ENCODE data around the gene MALRD1. TPM values are rescaled to one million over a fixed set of nuclear protein-coding genes. Genes with fewer than 3 reads are reported as not detected.

The MALRD1 gene
- not detected for polyA plus RNA-seq (ENCODE audit: low read depth in 6 of 6)

GRCh38 chr10:19048489-19048888, at the start of gene MALRD1:
Gene MALRD1 (plus strand): TSS chr10:19048801. CDS start chr10:19048939, 138 bp downstream.
- Mint-ChIP-seq H3K36me3 (no peaks in the 10 kb centered on the region), H3K27ac (no peak within 1 kb of the TSS), H3K4me1 (no peaks in the 10 kb centered on the region), H3K4me3 (no peak within 1 kb of the TSS), H3K9me3 (peaks cover 0 to 15% (median 4%) of the 10 kb centered on the region in 7 donors), H3K27me3 (no peaks in the 10 kb centered on the region)
- DNase-seq, result no peak
- ATAC-seq (ENCODE audit: low read depth in 2 of 2), result no peak

- no peak overlapping the region for H3K4me3 Mint-ChIP-seq
- H3K4me1 Mint-ChIP-seq, result no peaks in the 10 kb centered on the region
Observed at GRCh38 chr10:19003341-19003740, 45.3 kb upstream of the MALRD1 start.

DNA sequence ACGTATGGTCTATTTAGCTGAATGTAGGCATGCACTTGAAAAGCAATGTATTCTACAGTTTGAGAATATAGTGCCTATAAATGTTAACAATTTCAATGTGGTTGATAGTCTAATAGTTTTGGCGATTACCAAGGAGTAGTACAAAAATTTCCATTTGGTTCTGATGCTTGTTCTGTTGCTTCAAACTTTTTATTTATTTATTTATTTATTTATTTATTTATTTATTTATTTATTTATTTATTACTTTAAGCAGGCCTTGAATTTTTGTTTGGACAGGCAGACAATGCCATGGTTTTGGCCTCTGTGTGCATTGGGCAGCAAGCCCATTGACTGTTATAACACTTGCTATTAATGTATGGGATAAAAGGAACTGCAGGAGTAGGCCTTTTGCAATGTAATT, 36.5 kb upstream of the MALRD1 start:
- H3K4me1 Mint-ChIP-seq, result no peaks in the 10 kb centered on the region
- ATAC-seq (ENCODE audit: low read depth in 2 of 2), result no peak
- H3K27me3 Mint-ChIP-seq, result no peaks in the 10 kb centered on the region
- no peak overlapping the region for H3K27ac Mint-ChIP-seq
- H3K4me3 Mint-ChIP-seq, result no peak overlapping the region
- H3K9me3 Mint-ChIP-seq, result peaks cover 3 to 16% (median 9%) of the 10 kb centered on the region in 7 donors
- DNase-seq, result no peak
- no peaks in the 10 kb centered on the region for H3K36me3 Mint-ChIP-seq

More at GRCh38 chr10:19003341-19003740, 45.3 kb upstream of the MALRD1 start:
- DNase-seq, result no peak
- ATAC-seq (ENCODE audit: low read depth in 2 of 2), result no peak
- no peaks in the 10 kb centered on the region for H3K36me3 Mint-ChIP-seq
- no peaks in the 10 kb centered on the region for H3K27me3 Mint-ChIP-seq
- H3K27ac Mint-ChIP-seq, result no peak overlapping the region
- H3K9me3 Mint-ChIP-seq, result peaks cover 0 to 9% (median 5%) of the 10 kb centered on the region in 7 donors

GRCh38 chr10:19014034-19014433, 34.6 kb upstream of the MALRD1 start:
- no peaks in the 10 kb centered on the region for H3K36me3 Mint-ChIP-seq
- H3K4me1 Mint-ChIP-seq, result no peaks in the 10 kb centered on the region
- peaks cover 0 to 16% (median 9%) of the 10 kb centered on the region in 7 donors for H3K9me3 Mint-ChIP-seq
- no peak overlapping the region for H3K4me3 Mint-ChIP-seq
- no peak for ATAC-seq (ENCODE audit: low read depth in 2 of 2)
- H3K27ac Mint-ChIP-seq, result no peak overlapping the region
- DNase-seq, result no peak
- H3K27me3 Mint-ChIP-seq, result no peaks in the 10 kb centered on the region

GRCh38 chr10:19014498-19014897, 34.1 kb upstream of the MALRD1 start:
- no peak overlapping the region for H3K27ac Mint-ChIP-seq
- no peaks in the 10 kb centered on the region for H3K27me3 Mint-ChIP-seq
- peaks cover 0 to 16% (median 9%) of the 10 kb centered on the region in 7 donors for H3K9me3 Mint-ChIP-seq
- DNase-seq (no peak), ATAC-seq (ENCODE audit: low read depth in 2 of 2) (no peak)
- H3K36me3 Mint-ChIP-seq, result no peaks in the 10 kb centered on the region
- H3K4me3 Mint-ChIP-seq, result no peak overlapping the region
- no peaks in the 10 kb centered on the region for H3K4me1 Mint-ChIP-seq

- DNase-seq (no peak), ATAC-seq (ENCODE audit: low read depth in 2 of 2) (no peak)
- Mint-ChIP-seq H3K27ac (no peak overlapping the region), H3K4me3 (no peak overlapping the region), H3K9me3 (peaks cover 0 to 14% (median 9%) of the 10 kb centered on the region in 7 donors), H3K36me3 (no peaks in the 10 kb centered on the region), H3K4me1 (no peaks in the 10 kb centered on the region), H3K27me3 (no peaks in the 10 kb centered on the region)
Observed at GRCh38 chr10:19017116-19017890, 31.3 kb upstream of the MALRD1 start.

- Mint-ChIP-seq H3K9me3 (peaks cover 0 to 6% (median under 1%) of the 10 kb centered on the region in 7 donors), H3K27ac (no peak overlapping the region), H3K36me3 (no peaks in the 10 kb centered on the region), H3K4me1 (no peaks in the 10 kb centered on the region), H3K4me3 (no peak overlapping the region), H3K27me3 (no peaks in the 10 kb centered on the region)
- no peak for DNase-seq
- ATAC-seq (ENCODE audit: low read depth in 2 of 2), result no peak
Observed at GRCh38 chr10:19021162-19021561, 27.4 kb upstream of the MALRD1 start.

GRCh38 chr10:19024611-19025010, 24.0 kb upstream of the MALRD1 start:
- ATAC-seq (ENCODE audit: low read depth in 2 of 2) (no peak), DNase-seq (no peak)
- no peaks in the 10 kb centered on the region for H3K27me3 Mint-ChIP-seq
- no peak overlapping the region for H3K4me3 Mint-ChIP-seq
- no peak overlapping the region for H3K27ac Mint-ChIP-seq
- H3K9me3 Mint-ChIP-seq, result peaks cover 0 to 6% (median 0%) of the 10 kb centered on the region in 7 donors
- H3K4me1 Mint-ChIP-seq, result no peaks in the 10 kb centered on the region
- H3K36me3 Mint-ChIP-seq, result no peaks in the 10 kb centered on the region

- Mint-ChIP-seq H3K4me3 (no peak overlapping the region), H3K27me3 (no peaks in the 10 kb centered on the region), H3K36me3 (no peaks in the 10 kb centered on the region), H3K9me3 (peaks cover 0 to 17% (median 3%) of the 10 kb centered on the region in 7 donors), H3K27ac (no peak overlapping the region), H3K4me1 (no peaks in the 10 kb centered on the region)
- DNase-seq (no peak), ATAC-seq (ENCODE audit: low read depth in 2 of 2) (no peak)
Observed at GRCh38 chr10:19031763-19032162, 16.8 kb upstream of the MALRD1 start.

- ATAC-seq (ENCODE audit: low read depth in 2 of 2) (no peak), DNase-seq (no peak)
- H3K27me3 Mint-ChIP-seq, result no peaks in the 10 kb centered on the region
- H3K27ac Mint-ChIP-seq, result no peak overlapping the region
- H3K4me1 Mint-ChIP-seq, result no peaks in the 10 kb centered on the region
- H3K4me3 Mint-ChIP-seq, result no peak overlapping the region
- no peaks in the 10 kb centered on the region for H3K36me3 Mint-ChIP-seq
- peaks cover 0 to 17% (median 3%) of the 10 kb centered on the region in 7 donors for H3K9me3 Mint-ChIP-seq
Observed at GRCh38 chr10:19033741-19034140, 14.9 kb upstream of the MALRD1 start.

DNA sequence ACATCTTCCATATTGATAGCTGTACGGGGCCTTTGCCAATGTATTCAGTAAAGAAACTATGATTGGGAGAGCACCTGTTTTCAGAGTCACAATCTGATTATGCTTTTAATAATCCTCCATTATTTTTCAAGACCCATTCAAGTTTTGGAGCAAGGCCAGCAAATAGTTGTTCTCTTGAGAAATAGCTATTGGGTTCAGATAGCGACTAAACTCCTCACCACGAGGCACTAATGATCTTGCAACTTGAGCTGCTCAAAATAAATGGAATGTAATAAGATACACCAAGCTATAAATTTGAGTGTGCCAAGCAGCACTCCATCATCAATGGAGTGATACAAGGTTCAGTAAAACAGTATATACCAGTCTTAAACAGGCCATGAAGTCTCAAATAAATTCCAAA, 7.4 kb upstream of the MALRD1 start:
- H3K9me3 Mint-ChIP-seq, result peaks cover 0 to 8% (median 2%) of the 10 kb centered on the region in 7 donors
- no peaks in the 10 kb centered on the region for H3K36me3 Mint-ChIP-seq
- no peak for DNase-seq
- H3K27ac Mint-ChIP-seq, result no peak overlapping the region
- H3K27me3 Mint-ChIP-seq, result no peaks in the 10 kb centered on the region
- H3K4me1 Mint-ChIP-seq, result no peaks in the 10 kb centered on the region
- no peak overlapping the region for H3K4me3 Mint-ChIP-seq
- no peak for ATAC-seq (ENCODE audit: low read depth in 2 of 2)

GRCh38 chr10:19043431-19043830, 5.2 kb upstream of the MALRD1 start:
- H3K9me3 Mint-ChIP-seq, result peaks cover 0 to 15% (median 2%) of the 10 kb centered on the region in 7 donors
- ATAC-seq (ENCODE audit: low read depth in 2 of 2) (no peak), DNase-seq (no peak)
- no peaks in the 10 kb centered on the region for H3K4me1 Mint-ChIP-seq
- H3K4me3 Mint-ChIP-seq, result no peak overlapping the region
- no peak overlapping the region for H3K27ac Mint-ChIP-seq
- no peaks in the 10 kb centered on the region for H3K27me3 Mint-ChIP-seq
- no peaks in the 10 kb centered on the region for H3K36me3 Mint-ChIP-seq

DNA sequence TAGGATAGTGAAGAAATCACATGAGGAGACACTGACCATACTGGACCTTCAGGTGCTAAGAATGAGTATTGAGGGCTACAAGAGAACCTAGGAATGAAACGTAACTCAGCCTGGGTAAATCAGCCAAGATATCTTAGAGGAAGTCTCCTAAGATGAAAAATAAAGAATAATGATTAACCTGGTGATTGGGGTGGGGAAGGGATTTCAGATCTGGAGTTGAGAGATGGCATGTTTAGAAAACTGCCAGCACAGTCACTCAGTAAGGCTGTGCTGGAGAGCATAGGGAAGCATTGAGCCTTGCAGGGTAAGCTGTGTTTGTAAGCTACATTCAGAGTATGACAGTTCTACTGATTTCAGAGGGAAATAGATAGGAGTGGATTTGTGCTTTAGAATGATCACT, 1.9 kb upstream of the MALRD1 start:
- Mint-ChIP-seq H3K9me3 (peaks cover 0 to 9% (median 2%) of the 10 kb centered on the region in 7 donors), H3K27ac (no peak overlapping the region), H3K4me3 (no peak overlapping the region), H3K27me3 (no peaks in the 10 kb centered on the region), H3K4me1 (no peaks in the 10 kb centered on the region), H3K36me3 (no peaks in the 10 kb centered on the region)
- DNase-seq, result no peak
- ATAC-seq (ENCODE audit: low read depth in 2 of 2), result no peak

DNA sequence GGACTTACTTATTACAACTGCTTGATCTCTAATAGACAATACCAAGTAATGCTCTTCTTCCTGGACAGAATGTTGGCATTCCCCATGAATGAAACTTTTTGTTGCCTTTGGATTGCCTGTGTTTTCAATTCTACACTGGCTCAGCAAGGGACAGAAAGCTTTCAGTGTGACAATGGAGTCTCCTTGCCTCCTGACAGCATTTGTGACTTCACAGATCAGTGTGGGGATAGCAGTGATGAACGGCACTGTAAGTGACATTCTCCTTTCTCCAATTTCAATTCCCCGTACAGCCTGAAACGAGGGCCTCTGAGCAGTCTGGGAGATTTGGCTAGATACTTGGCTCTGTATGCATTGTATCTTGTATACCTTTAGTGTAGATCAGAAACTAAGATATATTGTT, 290 bp downstream of the MALRD1 start:
- Mint-ChIP-seq H3K27ac (no peak overlapping the region), H3K36me3 (no peaks in the 10 kb centered on the region), H3K4me3 (no peak overlapping the region), H3K9me3 (peaks cover 0 to 15% (median 4%) of the 10 kb centered on the region in 7 donors), H3K4me1 (no peaks in the 10 kb centered on the region), H3K27me3 (no peaks in the 10 kb centered on the region)
- no peak for ATAC-seq (ENCODE audit: low read depth in 2 of 2)
- DNase-seq, result no peak

All from naive B cell (primary cell).